Type B pancreatic cell (in vitro differentiated cells): ENCODE results near the gene ATXN10. TPM values are rescaled to one million over a fixed set of nuclear protein-coding genes. Genes with fewer than 3 reads are reported as not detected.

Source experiments
- DNase-seq: peaks from one replicate; pipeline ENCODE4 v3.0.0; 2021; ENCODE audit warnings: mixed read lengths; ENCODE audit not compliant: unreplicated experiment; ENCODE audit errors: extremely low spot score
- H3K27ac Mint-ChIP-seq: 2 replicates; pipeline ENCODE4 v1.8.0; 2021; ENCODE audit warnings: mild to moderate bottlenecking, mixed read lengths
- H3K27me3 Mint-ChIP-seq: 2 replicates; pipeline ENCODE4 v1.8.0; 2021; ENCODE audit warnings: mixed read lengths
- H3K36me3 Mint-ChIP-seq: 2 replicates; pipeline ENCODE4 v1.8.0; 2021; ENCODE audit warnings: mixed read lengths
- H3K4me1 Mint-ChIP-seq: one replicate; pipeline ENCODE4 v1.8.0; 2021; ENCODE audit warnings: mixed read lengths; ENCODE audit not compliant: unreplicated experiment
- H3K4me3 Mint-ChIP-seq: 2 replicates; pipeline ENCODE4 v1.8.0; 2021; ENCODE audit warnings: mild to moderate bottlenecking, mixed read lengths
- H3K9me3 Mint-ChIP-seq: 2 replicates; pipeline ENCODE4 v1.8.0; 2021; ENCODE audit warnings: mixed read lengths
- CTCF ChIP-seq: fragments of 200-600 bp; sonication (generic); conservative IDR thresholded peaks from 2 replicates; pipeline ENCODE4 v1.5.0; 2021; ENCODE audit warnings: antibody characterized with exemption, mild to moderate bottlenecking
- total RNA-seq: library from RNA; stranded (reverse); gene quantifications from 2 replicates; pipeline ENCODE4 v1.2.1, GENCODE V29; 2021; ENCODE audit warnings: low replicate concordance

ATXN10 gene
- total RNA-seq, 1 donor from 2014 or later: 182 TPM

- DNase-seq: no peak
- no peaks in the 10 kb centered on the region for H3K9me3 Mint-ChIP-seq
- H3K4me1 Mint-ChIP-seq: peaks cover 6% of the 10 kb centered on the region
- TF ChIP-seq CTCF: no peak
- H3K27ac Mint-ChIP-seq: no peak overlapping the region
- H3K36me3 Mint-ChIP-seq: no peaks in the 10 kb centered on the region
- H3K4me3 Mint-ChIP-seq: no peak overlapping the region
- H3K27me3 Mint-ChIP-seq: no peaks in the 10 kb centered on the region
Observed at GRCh38 chr22:45885941-45886395, 214.3 kb downstream of the ATXN10 start.

- no peak overlapping the region for H3K27ac Mint-ChIP-seq
- peak overlapping the region; percentile 17 for H3K4me3 Mint-ChIP-seq
Observed at GRCh38 chr22:45886540-45886939, 214.9 kb downstream of the ATXN10 start.

GRCh38 chr22:45887202-45888131 is 215.8 kb downstream of the ATXN10 start:
- Mint-ChIP-seq H3K9me3 (no peaks in the 10 kb centered on the region), H3K36me3 (no peaks in the 10 kb centered on the region), H3K4me3 (no peak overlapping the region), H3K27ac (no peak overlapping the region), H3K4me1 (peaks cover 6% of the 10 kb centered on the region), H3K27me3 (no peaks in the 10 kb centered on the region)
- DNase-seq: no peak
- TF ChIP-seq CTCF: no peak

More at GRCh38 chr22:45886540-45886939, 214.9 kb downstream of the ATXN10 start:
- no peaks in the 10 kb centered on the region for H3K27me3 Mint-ChIP-seq
- H3K4me1 Mint-ChIP-seq: peaks cover 6% of the 10 kb centered on the region
- no peaks in the 10 kb centered on the region for H3K36me3 Mint-ChIP-seq
- no peaks in the 10 kb centered on the region for H3K9me3 Mint-ChIP-seq
- DNase-seq: no peak
- TF ChIP-seq CTCF: no peak

GRCh38 chr22:45888221-45889092 is 216.8 kb downstream of the ATXN10 start:
- Mint-ChIP-seq H3K36me3 (no peaks in the 10 kb centered on the region), H3K4me1 (peaks cover 6% of the 10 kb centered on the region), H3K9me3 (no peaks in the 10 kb centered on the region), H3K27ac (peak overlapping the region; percentile 74), H3K27me3 (no peaks in the 10 kb centered on the region), H3K4me3 (no peak overlapping the region)
- no peak for TF ChIP-seq CTCF
- DNase-seq: no peak

GRCh38 chr22:45889093-45889538 is 217.5 kb downstream of the ATXN10 start:
- Mint-ChIP-seq H3K27me3 (no peaks in the 10 kb centered on the region), H3K36me3 (no peaks in the 10 kb centered on the region), H3K4me3 (no peak overlapping the region), H3K27ac (no peak overlapping the region), H3K9me3 (no peaks in the 10 kb centered on the region), H3K4me1 (peaks cover 6% of the 10 kb centered on the region)
- no peak for DNase-seq
- no peak for TF ChIP-seq CTCF
